HG03520 (cell line): ENCODE measurements around the gene GRID1.
"Not testable (repeated sequence)": the region's sequence is repeated elsewhere in the genome, so short reads cannot be mapped to it uniquely, and the experiment has no call there.

ENCODE experiments used
- ATAC-seq: cut with Tn5 transposase; IDR thresholded peaks from one replicate; pipeline ENCODE4 v1.9.1; 2021; ENCODE audit warnings: mild to moderate bottlenecking, moderate library complexity; ENCODE audit not compliant: unreplicated experiment

GRID1 gene

DNA sequence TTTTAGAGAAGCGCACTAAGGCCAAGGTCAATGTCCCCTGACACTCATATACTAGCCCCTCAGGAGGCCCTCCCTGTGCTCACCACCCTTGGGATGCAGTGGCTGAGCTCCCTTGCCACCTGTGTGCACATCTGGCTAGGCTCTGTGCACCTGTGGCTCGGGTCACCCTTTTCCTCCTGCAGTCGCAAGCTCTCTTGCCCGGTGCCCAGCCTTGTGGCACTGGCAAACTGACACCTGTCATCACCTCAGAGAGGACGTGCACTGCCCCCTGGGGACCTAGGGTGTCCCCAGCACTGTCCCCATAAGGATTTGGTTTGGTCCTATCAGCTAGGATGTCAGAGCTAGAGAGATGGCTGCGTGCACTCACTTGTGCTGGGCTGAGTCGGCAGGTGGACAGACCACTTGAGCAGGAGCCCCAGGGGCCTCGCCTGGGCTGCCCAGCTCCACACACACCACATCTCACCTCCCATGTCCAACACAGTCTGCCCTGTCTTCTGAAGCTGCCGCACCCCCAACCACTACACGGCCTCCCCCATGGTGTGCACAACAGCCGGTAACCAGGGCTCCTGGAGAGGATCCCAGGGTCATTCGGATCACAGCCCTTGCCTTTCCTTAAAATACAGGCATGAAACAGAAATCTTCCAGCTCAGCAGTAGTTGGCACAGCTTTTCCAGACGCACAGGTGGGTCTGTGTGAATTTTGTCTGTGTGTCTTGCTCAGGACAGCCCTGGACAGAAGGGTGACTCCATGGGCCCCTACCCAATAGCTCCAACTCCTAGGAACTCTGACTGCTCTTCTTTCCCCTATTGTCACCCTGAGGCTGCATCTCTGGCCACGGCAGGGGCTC lies 111.0 kb downstream of the GRID1 start:
- ATAC-seq = no peak

DNA sequence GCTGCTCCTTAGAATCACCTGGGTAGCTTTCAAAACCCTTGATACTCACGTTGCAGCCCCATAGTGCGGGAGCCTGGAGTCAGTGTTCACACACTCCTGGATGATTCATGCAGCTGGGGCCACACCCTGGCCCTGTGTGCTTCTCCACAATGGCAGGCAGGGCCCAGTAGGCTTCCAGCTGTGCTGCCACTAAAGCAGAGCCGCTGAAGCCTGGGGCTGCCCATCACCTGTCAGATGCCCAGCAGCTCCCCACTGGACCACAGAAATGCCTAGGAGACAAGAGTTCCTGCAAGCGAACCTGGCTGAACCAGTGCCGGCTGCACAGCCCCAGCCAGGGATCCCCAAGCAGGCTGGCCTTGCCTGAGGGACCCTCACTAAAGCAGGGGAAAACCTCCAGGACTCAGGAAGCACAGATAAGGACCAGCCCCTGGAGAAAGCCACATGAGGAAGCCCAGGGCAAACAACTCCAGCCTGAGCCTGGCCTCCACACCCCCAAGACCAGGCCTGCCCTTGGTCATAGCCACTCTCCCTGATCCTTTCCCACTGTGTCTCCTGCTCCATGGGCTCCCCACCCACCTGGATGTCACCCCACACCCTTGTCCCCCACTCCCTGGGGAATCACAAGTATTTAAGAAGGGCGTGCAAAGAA lies 111.9 kb downstream of the GRID1 start:
- no peak for ATAC-seq

DNA sequence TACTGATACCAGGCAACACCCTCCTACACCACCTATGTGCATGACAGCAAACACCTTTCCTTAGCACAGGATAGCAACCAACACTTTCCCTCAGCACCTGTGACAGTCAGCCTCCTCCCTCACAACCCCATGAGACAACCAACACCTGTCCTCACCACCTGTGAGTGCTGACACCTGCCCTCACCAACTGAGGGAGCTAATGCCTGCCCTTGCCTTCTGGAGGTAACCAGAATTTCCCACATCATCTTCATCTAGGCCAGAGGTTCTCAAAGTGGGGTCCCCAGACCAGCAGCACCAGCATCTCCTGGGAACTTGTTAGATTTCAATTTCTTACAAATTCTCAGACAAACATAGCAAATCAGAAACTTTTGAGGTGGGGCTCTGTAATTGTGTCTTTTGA lies 112.5 kb downstream of the GRID1 start:
- ATAC-seq = no peak

DNA sequence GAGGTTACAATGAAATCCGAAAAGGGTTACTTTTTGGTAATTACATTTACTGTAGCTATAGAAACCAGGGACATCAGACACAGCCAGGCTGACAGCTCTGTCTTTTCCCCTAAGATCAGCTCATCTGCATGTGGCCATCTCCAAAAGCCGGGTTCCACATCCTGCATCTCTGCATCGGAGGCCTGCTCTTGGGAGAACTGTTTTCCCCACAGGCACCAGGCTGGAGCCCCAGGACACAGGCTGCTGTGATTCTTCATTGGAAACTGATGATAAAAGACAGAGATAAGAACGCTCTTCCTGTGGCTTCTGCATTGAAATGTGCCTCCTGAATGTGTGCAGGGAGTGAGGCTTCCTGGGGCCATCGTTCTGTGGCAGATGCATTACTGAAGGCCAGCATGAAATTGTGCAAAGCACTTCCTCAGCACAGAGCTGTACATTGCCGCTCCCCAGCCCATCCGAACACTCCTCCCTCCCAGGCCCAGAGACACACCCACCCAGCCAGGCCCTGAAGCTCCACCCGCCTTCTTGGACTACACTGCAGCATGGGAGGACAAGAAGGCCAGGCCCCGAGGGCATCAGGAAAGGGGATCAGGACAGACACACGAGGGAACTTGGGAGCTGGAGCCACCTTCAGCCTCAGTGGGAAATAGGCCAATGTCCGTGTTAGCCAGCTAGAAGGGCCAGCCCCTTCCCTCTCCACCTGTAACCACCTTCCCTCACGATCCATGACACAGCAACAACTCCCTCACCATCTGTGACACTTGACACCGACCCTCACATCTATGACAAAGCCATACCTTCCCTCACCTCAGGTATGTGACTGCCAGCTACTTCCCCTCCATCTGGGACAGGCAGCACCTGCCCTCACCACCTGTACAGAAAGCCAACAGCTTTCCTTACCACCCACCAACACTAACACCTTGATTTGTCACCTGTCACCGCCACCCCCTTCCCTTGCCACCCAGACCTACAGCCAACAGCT lies 113.2 kb downstream of the GRID1 start:
- ATAC-seq = no peak

DNA sequence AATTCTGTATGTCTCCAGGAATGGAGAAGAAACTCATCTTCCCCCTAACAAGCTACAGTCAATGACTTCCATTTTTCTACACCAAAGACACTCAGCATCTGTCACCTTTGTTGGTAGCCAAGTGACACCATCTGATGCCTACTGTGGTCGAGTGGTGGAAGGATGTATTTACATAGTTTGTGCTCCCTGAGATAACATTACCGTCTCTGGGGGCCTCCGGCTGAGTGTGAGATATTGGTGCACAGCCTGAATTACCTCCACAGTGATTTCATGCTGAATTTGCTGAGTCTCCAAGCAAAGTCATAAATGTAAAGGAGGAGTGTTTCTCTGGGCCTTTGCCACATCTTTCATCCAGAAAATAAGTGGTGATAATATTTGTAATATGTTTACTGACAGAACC lies 114.0 kb downstream of the GRID1 start:
- ATAC-seq = no peak

DNA sequence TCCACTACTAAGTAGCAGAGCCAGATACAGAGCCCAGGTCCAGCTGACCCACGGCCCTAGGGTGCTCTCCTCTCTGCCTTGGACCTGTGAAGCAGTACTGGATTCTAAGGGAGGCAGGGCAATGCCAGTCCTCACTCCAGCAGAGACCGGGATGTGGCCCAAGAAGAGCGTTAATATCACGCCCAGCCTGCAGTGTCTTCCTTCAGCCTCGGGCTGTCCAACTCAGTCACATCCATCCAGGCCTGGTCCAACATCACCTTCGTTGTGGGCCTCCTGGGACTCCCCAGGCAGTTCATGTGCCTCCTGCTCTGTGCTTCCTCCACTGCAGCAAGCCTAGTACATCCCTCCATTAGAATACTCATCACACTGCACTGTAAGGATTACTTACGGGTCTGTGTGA lies 114.5 kb downstream of the GRID1 start:
- ATAC-seq = no peak

DNA sequence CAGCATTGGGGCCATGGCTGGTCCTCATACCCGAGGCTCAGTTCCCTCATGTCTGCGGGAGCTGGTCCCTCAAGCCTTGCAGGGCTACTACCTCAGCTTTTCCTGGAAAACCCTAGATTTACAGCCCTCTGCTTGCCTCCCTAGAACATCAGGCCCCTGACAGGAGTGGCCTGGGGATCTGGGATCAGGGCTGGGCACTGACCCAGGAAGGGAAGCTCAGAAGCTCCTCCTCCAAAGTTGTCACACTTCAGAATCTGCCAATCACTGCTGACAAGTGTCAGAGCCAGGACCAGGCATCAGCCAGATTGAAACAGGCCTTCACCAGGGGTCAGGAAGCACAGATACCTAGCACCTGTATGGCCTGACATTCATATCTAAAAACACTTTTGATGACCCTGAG lies 115.2 kb downstream of the GRID1 start:
- no peak for ATAC-seq

DNA sequence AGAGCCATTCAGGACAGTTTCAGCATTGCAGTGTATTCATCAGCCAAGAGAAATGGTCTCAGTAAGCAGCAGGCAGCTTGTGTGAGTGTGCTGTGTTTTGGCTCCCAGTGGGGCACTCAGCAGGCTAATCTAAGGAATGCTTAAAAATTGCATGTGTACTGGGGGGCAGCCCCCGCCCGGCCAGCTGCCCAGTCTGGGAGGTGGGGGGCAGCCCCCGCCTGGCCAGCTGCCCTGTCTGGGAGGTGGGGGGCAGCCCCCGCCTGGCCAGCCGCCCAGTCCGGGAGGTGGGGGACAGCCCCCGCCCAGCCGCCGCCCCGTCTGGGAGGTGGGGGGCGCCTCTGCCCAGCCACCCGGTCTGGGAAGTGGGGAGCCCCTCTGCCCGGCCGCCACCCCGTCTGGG lies 116.2 kb downstream of the GRID1 start:
- no peak for ATAC-seq

DNA sequence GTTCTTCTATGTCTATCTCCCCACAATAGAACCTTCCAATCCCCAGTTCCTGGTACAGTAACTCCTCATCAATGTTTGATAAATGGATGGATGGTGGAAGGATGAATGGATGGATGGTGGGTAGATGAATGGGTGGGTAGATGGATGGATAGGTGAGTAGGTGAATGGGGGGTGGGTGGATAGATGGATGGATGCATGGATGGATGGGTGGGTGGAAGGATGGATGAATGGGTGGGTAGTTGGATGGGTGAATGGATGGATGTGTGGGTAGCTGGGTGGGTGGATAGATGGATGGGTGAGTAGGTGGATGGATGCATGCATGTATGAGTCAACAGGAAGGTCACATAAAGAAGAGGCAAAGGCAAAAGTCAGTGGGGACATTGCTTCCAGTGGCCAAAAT lies 116.8 kb downstream of the GRID1 start:
- ATAC-seq = no peak

DNA sequence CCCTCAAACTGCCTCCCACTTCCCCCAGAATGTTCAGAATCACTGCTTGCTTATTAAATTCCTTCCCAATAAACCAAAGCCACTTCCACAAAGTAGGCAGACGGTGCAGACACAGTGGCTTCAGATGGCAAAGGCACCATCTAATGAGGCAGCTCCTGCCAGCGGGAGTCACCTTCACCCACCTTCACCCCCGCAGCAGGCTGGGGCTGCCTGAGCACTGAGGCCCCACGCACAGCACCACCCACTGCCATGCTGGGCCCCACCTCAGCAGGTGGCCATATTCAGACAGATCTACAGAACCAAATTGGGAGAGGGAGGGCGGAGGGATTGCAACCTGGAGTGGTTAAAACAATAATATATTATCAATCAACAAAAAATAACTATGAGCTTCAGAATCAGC lies 118.5 kb downstream of the GRID1 start:
- ATAC-seq = no peak

DNA sequence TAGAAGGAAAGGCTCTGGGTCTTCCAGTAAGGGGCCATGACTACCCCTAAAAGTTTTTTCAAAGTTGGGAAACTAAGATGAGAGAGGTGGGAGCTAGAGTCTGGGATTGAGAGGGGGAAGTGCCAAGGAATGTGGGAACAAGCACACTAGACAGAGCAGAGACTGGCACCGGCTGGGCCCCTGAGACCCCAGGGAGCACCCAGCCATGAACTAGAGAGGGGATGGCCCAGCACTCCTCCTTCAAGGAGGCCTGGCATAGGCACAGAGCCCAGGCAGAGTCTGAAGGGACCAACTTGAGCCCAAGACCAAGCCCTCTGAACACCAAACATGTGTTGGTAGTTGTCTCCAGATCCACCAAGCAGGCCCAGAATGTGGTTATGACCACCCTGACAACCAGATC lies 119.0 kb downstream of the GRID1 start:
- ATAC-seq = no peak

DNA sequence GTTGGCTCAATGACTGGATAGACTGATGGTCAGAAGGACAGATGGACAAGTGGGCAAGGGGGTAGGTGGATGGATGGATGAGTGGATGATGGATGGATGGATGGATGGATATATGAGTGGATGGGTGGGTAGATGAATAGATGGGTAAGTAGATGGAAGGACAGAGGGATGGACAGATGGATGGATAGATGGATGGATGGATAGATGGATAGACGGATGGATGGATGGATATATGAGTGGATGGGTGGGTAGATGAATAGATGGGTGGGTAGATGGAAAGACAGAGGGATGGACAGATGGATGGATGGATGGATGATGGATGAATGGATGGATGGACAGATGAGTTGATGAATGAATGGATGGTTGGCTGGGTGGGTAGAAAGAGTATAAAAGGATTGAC lies 119.5 kb downstream of the GRID1 start:
- no peak for ATAC-seq

DNA sequence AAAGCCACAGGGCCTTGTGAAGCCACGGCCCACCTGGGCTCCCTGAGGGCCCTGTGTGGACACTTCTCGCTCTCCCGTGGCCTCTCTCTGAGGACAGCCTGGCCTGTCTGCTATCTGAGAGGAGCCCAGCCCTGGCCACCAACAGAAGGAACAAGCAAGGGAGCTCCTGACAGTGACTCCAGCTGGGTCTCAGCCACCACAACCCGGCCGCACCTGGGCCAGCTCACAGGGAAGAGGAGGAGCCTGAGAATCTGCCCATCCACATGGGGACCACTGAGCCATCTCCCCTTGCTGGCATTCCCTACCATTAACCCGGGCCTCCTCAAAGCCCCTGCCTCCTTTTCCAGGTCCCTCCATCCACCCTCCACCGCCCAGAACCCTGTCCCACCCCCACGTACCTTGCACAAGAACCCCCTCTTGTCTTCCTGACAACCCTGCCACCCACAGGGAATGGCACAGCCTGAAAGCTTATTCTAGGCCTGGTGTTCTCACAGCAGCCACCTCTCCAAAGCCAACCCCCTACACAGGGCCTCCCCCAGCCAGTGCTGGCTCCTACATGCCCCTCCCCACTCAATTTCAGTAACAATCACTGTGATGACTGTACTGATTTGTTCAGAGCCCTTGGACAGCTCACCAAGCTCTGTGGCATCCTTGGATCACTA lies 120.2 kb downstream of the GRID1 start:
- no peak for ATAC-seq

DNA sequence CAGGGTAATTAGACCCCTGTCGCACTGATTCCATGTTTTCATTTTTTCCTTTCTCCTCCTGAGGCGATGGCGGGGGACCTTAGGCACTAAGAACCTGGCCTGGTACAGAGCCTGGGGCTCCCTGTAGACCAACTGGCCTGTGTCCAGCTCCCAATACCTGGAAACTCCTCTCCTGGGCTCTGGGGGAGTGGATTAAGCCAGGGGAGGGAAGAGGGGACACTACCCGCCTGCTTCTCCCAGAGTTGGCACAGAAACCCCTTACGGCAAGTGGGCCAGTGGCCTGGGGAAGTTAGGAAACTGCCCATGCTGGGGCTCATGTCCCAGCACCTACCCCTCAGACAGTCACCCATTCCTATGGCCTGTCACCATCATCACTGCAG lies 121.6 kb downstream of the GRID1 start:
- no peak for ATAC-seq

DNA sequence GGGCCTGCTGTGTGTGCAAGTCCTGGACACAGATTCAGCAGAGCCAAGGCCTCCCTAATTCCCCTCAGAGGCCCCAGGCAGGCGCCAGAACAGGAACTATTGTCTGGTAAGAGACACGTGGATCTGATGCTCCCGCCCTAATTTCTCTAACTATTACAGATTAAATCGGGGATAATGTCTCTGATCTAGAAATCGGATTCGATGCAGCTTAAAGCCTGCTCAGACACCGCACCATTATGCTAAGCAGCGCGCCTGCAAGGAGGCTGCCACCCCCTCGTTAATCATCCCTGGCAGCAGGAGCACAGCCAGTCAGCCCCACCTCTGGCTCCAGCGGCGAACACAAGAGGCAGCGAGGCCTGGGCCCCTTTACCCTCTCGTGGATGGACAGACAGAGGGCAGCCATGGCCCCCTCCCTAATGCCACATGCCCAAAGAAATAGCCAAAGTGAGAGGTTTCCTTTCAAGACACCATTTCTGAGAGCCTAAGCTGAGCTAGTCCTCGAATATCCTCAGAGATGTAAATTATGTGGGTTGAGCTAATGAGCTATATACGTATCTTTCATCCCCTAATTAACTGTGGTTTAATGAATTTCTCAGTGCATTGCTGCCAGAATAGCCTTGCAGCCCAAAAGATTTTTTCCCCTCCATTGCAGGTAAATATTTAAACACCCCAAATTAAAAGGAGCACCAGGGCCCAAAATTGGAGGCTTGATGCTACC lies 122.1 kb downstream of the GRID1 start:
- no peak for ATAC-seq

DNA sequence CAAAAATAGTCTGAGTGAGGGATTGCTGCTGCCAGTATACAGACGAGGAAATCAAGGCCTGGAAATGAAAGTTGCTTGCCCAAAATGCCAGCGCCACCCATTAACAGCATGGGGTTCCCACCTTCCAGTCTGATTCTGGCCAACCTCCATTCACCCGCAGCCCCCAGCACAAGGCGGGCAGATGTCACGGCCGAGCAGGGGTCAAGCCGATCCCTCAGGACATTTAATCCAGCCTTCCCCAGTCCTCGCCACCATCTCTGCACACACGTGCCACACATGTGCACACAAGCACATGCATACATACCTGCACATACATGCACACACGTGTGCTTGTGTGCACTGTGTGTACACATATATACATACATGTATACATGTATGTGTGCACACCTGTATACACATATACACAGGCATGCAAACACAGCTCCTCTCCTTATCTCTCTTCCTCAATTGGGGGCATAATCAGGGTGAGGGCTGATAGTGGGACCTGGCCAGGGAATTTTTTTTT lies 122.9 kb downstream of the GRID1 start:
- ATAC-seq = no peak

DNA sequence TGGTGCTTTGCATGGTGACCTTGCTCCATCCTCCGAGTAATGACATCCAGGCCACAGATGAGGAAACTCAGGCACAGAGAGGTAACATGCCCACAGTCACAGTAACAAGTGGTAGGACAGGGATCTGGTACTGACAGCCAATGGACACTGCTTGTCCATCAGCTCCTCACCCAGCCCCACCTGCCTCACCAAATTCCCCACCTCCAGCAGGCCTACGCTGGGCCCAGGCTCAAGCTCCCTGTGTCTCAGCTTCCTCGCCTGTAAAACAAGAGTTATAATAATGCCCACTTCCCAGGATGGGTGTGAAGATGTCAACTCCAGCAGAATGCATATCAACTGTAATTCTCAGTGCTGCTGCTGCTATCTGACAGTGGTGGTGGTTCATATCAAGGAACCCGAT lies 123.8 kb downstream of the GRID1 start:
- no peak for ATAC-seq

DNA sequence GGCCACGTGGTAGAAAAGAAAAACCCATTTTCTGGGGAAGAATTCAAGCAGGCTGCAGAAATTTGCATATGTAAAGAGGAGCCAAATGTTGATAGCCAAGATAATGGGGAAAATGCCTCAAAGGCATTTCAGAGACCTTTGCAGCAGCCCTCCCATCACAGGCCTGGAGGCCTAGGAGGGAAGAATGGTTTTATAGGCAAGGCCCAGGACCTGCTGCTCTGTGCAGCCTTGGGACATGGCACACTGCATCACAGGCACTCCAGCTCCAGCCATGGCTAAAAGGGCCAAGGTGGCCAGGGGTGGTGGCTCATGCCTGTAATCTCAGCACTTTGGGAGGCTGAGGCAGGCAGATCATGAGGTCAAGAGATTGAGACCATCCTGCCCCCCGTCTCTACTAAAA lies 128.5 kb downstream of the GRID1 start:
- not testable (repeated sequence) for ATAC-seq

DNA sequence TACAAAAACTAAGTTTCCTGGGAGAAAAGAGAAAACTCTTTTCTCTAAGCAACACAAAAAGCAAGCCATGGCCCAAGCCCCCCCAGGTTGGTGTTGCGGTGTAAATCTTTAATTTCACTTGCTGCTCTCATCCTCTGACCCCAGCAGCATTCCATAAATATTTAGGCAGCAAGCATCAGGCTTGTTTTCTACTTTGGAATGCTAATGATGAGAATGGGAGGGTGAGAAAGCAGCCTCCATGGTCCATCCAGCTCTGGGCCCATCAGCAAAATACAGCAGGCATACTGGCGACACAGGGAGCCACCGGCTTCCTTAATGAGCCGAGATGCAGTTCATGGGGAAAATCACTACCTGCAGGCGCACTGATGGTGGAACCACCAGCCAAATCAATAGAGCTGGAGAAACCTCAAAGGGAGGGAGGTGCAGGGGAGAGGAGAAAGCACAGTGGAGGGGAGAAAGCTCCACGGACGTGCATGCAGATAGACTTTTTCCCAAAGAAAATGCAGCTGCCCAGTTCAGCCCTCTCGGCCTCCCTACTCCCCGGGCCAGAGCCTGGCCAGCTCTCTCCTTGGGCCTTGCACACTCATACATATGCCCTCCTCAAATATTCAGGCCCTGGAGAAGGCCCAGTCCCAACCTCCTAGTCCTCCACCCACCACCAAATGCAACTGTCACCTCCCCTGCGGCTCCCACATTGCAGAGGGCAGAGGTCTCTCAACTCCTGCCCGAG lies 131.9 kb downstream of the GRID1 start:
- no peak for ATAC-seq
